Measurements from ENCODE around the gene ATG4D.

Gene ATG4D

GRCh38 chr19:10543420-10544241, at the start of gene ATG4D:
ATG4D (plus strand) TSS chr19:10543904; CDS start chr19:10544091, 187 bp downstream.
- TF ChIP-seq CTCF (IDR thresholded peaks at IDR 0.05; ENCODE audit: control insufficient read depth, extremely low read depth, insufficient read depth): no peak
- DNase-seq (ENCODE audit: low read depth): peak; percentile 48

GRCh38 chr19:10497371-10497770, 46.3 kb upstream of the ATG4D start:
- no peak for TF ChIP-seq CTCF (IDR thresholded peaks at IDR 0.05; ENCODE audit: control insufficient read depth, extremely low read depth, insufficient read depth)
- H3K4me3 ChIP-seq (ENCODE audit: low read depth, low read length): no peak overlapping the region
- DNase-seq (ENCODE audit: low read depth): no peak

More at GRCh38 chr19:10543420-10544241, at the start of gene ATG4D:
- H3K4me3 ChIP-seq (ENCODE audit: low read depth, low read length): peak within 1 kb of the TSS; percentile 86

- no peak overlapping the region for H3K4me3 ChIP-seq (ENCODE audit: low read depth, low read length)
- no peak for TF ChIP-seq CTCF (IDR thresholded peaks at IDR 0.05; ENCODE audit: control insufficient read depth, extremely low read depth, insufficient read depth)
- no peak for DNase-seq (ENCODE audit: low read depth)
Observed at GRCh38 chr19:10499550-10500246, 44.0 kb upstream of the ATG4D start.

GRCh38 chr19:10500247-10500592, 43.5 kb upstream of the ATG4D start:
- DNase-seq (ENCODE audit: low read depth): no peak
- no peak overlapping the region for H3K4me3 ChIP-seq (ENCODE audit: low read depth, low read length)
- no peak for TF ChIP-seq CTCF (IDR thresholded peaks at IDR 0.05; ENCODE audit: control insufficient read depth, extremely low read depth, insufficient read depth)

- TF ChIP-seq CTCF (IDR thresholded peaks at IDR 0.05; ENCODE audit: control insufficient read depth, extremely low read depth, insufficient read depth): no peak
- peak overlapping the region; percentile 90 for H3K4me3 ChIP-seq (ENCODE audit: low read depth, low read length)
- peak; percentile 90 for DNase-seq (ENCODE audit: low read depth)
Observed at GRCh38 chr19:10501971-10502523, 41.7 kb upstream of the ATG4D start.

GRCh38 chr19:10502524-10503001, 41.1 kb upstream of the ATG4D start:
- no peak for TF ChIP-seq CTCF (IDR thresholded peaks at IDR 0.05; ENCODE audit: control insufficient read depth, extremely low read depth, insufficient read depth)
- DNase-seq (ENCODE audit: low read depth): peak; percentile 56
- peak overlapping the region; percentile 90 for H3K4me3 ChIP-seq (ENCODE audit: low read depth, low read length)

Measured in LNCaP clone FGC (cell line).